Measurements from ENCODE around the gene UBAC1. TPM values are rescaled to one million over a fixed set of nuclear protein-coding genes. Genes with fewer than 3 reads are reported as not detected.
"Not testable (repeated sequence)": the region's sequence is repeated elsewhere in the genome, so short reads cannot be mapped to it uniquely, and the experiment has no call there.

The UBAC1 gene
- total RNA-seq, 1 donor from 2014 or later, result 36.0 TPM

DNA sequence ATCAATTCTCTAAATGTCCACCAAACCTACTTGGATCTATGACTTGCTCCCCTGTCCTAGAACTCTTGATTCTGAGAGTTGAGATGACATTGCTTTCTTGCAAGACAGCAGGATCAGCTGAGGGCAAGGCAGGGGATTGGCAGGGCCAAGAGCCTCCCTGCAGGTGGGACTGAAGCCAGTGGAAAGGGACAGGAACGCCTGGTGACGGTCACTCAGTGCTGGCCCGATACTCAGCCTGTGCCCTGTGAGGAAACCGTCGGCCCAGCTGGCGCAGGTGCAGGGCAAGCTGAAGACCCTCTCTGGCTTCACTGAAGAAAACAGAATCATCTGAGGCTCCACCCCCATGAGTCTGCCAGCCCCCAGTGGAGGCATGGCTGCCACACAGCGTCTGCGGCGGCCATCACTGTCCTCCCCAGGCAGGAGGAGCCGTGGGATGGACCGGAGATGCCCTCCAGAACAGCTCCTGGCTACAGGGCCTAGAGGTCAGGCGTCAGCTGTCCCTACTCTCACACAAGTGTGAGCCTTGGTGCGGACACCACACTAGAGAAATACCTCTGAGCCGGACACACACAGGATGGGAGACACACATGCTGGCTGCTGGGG is 14.7 kb downstream of the UBAC1 start:
- Mint-ChIP-seq H3K4me1 (ENCODE audit: low read depth) (peaks cover 9% of the 10 kb centered on the region), H3K27ac (ENCODE audit: unreplicated experiment) (no peak overlapping the region), H3K9me3 (ENCODE audit: low read depth) (no peaks in the 10 kb centered on the region), H3K27me3 (ENCODE audit: low read depth) (no peaks in the 10 kb centered on the region), H3K36me3 (ENCODE audit: low read depth) (peaks cover 33% of the 10 kb centered on the region), H3K4me3 (ENCODE audit: unreplicated experiment) (no peak overlapping the region)
- DNase-seq (ENCODE audit: low spot score), result no peak
- no peak for TF ChIP-seq CTCF (IDR thresholded peaks at IDR 0.05)

GRCh38 chr9:135945969-135946368 is 15.2 kb downstream of the UBAC1 start:
- no peak for DNase-seq (ENCODE audit: low spot score)
- no peaks in the 10 kb centered on the region for H3K9me3 Mint-ChIP-seq (ENCODE audit: low read depth)
- H3K27me3 Mint-ChIP-seq (ENCODE audit: low read depth), result no peaks in the 10 kb centered on the region
- no peak for TF ChIP-seq CTCF (IDR thresholded peaks at IDR 0.05)
- H3K36me3 Mint-ChIP-seq (ENCODE audit: low read depth), result peaks cover 33% of the 10 kb centered on the region
- no peak overlapping the region for H3K4me3 Mint-ChIP-seq (ENCODE audit: unreplicated experiment)
- no peak overlapping the region for H3K27ac Mint-ChIP-seq (ENCODE audit: unreplicated experiment)
- H3K4me1 Mint-ChIP-seq (ENCODE audit: low read depth), result peaks cover 9% of the 10 kb centered on the region

GRCh38 chr9:135944444-135945252 is 16.5 kb downstream of the UBAC1 start:
- no peak overlapping the region for H3K4me3 Mint-ChIP-seq (ENCODE audit: unreplicated experiment)
- no peak for DNase-seq (ENCODE audit: low spot score)
- TF ChIP-seq CTCF (IDR thresholded peaks at IDR 0.05), result no peak
- no peak overlapping the region for H3K27ac Mint-ChIP-seq (ENCODE audit: unreplicated experiment)
- no peaks in the 10 kb centered on the region for H3K27me3 Mint-ChIP-seq (ENCODE audit: low read depth)
- H3K36me3 Mint-ChIP-seq (ENCODE audit: low read depth), result peaks cover 35% of the 10 kb centered on the region
- peaks cover 5% of the 10 kb centered on the region for H3K4me1 Mint-ChIP-seq (ENCODE audit: low read depth)
- H3K9me3 Mint-ChIP-seq (ENCODE audit: low read depth), result no peaks in the 10 kb centered on the region

DNA sequence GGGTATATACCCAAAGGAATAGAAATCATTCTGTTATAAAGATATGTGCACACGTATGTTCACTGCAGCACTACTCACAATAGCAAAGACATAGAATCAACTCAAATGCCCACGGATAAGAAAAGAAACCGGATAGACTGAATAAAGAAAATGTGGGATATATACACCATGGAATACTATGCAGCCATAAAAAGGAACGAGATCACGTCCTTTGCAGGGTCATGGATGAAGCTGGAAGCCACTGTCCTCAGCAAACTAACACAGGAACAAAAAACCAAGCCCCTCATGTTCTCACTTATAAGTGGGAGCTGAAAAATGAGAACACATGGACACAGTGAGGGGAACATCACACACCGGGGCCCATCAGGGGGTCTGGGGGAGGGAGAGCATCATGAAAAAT is 17.6 kb downstream of the UBAC1 start:
- not testable (repeated sequence) for H3K27ac Mint-ChIP-seq (ENCODE audit: unreplicated experiment); H3K4me3 Mint-ChIP-seq (ENCODE audit: unreplicated experiment); H3K27me3 Mint-ChIP-seq (ENCODE audit: low read depth); H3K4me1 Mint-ChIP-seq (ENCODE audit: low read depth); H3K9me3 Mint-ChIP-seq (ENCODE audit: low read depth); DNase-seq (ENCODE audit: low spot score)
- peaks cover 37% of the 10 kb centered on the region for H3K36me3 Mint-ChIP-seq (ENCODE audit: low read depth)

- no peak for DNase-seq (ENCODE audit: low spot score)
- no peak for TF ChIP-seq CTCF (IDR thresholded peaks at IDR 0.05)
- no peaks in the 10 kb centered on the region for H3K4me1 Mint-ChIP-seq (ENCODE audit: low read depth)
- peaks cover 40% of the 10 kb centered on the region for H3K36me3 Mint-ChIP-seq (ENCODE audit: low read depth)
- no peak overlapping the region for H3K27ac Mint-ChIP-seq (ENCODE audit: unreplicated experiment)
- H3K27me3 Mint-ChIP-seq (ENCODE audit: low read depth), result no peaks in the 10 kb centered on the region
- no peak overlapping the region for H3K4me3 Mint-ChIP-seq (ENCODE audit: unreplicated experiment)
- no peaks in the 10 kb centered on the region for H3K9me3 Mint-ChIP-seq (ENCODE audit: low read depth)
Measured at GRCh38 chr9:135941288-135941995, 19.7 kb downstream of the UBAC1 start.

All from chondrocyte (in vitro differentiated cells).